ENCODE results near the gene HOXC5. TPM values are rescaled to one million over a fixed set of nuclear protein-coding genes. Genes with fewer than 3 reads are reported as not detected.
A peak's percentile ranks its signal among the peaks of the same experiment; 100 is the strongest.
"Not testable (repeated sequence)": the region's sequence is repeated elsewhere in the genome, so short reads cannot be mapped to it uniquely, and the experiment has no call there.

The HOXC5 gene
- total RNA-seq, 2 donors from 2014 or later = not detected

DNA sequence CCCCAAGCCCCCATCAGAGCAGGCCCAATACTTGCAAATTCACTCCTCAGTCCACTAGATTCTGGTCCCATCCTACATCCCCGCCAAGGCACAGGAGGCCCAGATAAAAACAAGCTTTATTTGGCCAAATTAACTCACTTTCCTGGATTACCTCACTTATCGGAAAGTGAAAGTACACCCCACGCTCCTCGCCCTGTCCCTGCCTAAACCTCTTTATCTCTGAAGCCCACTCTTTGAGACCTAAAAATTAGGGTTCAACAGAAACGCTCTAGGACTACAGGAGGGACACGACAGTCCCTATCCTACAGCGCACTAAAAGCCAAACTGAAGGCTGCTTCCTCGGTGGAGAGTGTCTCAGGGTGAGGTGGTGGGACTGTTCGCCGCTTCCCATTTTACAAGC lies 45.0 kb downstream of the HOXC5 start:
- ATAC-seq; intact Hi-C loops (cut with DNase I, micrococcal nuclease); DNase-seq: not testable (repeated sequence)

DNA sequence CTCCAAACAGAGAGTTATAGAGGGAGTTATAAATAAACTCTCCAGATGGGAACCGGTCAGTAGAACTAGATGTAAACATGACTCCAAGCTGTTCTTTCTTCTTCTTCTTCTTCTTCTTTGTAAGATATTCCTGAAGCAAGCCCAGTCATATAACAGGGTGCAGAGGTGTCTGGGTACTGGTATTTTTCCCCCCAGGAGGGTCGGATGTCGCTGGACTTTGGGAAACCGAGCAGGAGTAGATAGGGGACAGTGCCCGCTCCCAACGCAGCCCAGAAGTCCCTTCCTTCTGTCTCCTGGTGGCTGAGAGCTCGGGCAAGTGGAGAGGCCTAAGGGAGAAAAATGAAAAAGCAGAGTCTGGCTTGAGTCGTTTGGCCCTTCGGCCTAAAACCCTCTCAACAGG lies 46.3 kb downstream of the HOXC5 start:
- DNase-seq; ATAC-seq; intact Hi-C loops (cut with DNase I, micrococcal nuclease): not testable (repeated sequence)

DNA sequence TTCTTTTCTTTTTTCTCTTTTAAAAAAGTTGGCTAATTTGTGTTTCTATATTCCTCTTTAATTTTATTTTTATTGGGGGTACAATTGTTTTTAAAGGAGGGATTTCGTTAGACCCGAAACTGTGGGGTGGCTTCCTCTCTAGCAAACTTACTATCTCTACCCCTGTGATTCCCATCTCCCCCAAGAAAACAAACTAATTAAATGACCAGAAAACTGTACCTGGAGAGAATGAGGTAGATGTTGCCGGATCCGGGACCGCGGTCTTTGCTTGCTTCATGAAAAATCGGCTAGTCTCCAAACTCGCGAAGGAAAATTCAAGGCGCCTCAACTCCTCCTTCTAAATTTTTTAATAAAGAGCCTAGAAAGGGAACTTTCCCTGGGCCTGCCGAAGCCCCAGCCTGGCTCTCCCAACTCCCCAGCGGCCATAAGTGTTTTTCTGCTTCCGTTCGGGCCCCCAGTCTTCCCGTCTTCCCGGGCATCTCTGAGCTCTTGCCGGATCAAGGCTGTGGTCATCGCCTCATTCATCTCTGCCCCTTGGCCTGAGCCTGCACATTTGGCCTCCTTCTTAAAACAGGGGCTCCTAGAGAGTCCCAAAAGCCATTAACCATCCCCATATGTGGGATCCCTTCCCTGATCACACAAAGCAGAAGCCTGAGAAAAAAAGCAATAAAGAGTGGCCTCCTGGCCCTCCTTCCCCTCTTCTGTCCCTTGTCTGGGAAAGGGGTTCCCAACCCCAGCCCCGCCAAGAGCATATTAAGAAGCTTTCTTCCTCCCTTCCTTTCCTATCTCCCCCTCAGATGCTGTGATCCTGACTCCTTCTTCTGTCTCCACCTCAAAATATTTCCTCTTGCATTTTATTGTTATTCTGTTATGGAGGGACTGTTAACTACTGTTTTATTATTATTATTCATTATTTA lies 47.4 kb downstream of the HOXC5 start:
- intact Hi-C loops (cut with DNase I, micrococcal nuclease); ATAC-seq; DNase-seq: not testable (repeated sequence)

DNA sequence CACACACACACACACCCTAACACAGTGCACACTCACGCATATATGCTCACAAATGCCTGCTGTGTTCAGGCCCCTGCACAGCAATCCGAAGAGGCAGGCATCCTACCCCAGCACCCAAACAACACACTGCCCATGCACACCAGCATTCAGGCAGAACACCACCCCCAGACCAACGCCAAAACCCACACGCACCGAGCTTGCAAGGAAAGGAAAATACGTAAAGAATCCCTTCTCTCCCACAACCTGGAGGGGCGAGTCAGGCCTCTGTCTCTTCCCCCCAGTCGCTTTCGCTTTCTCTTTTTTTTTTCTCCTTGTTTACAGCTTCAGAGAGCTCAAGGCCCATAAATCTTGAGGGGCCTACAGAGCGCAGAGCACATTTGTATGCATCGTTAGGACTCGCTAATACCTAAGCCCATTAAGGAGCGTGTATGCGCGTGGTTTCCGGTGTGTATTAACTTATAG lies 48.2 kb downstream of the HOXC5 start:
- ATAC-seq; DNase-seq; intact Hi-C loops (cut with DNase I, micrococcal nuclease): not testable (repeated sequence)

DNA sequence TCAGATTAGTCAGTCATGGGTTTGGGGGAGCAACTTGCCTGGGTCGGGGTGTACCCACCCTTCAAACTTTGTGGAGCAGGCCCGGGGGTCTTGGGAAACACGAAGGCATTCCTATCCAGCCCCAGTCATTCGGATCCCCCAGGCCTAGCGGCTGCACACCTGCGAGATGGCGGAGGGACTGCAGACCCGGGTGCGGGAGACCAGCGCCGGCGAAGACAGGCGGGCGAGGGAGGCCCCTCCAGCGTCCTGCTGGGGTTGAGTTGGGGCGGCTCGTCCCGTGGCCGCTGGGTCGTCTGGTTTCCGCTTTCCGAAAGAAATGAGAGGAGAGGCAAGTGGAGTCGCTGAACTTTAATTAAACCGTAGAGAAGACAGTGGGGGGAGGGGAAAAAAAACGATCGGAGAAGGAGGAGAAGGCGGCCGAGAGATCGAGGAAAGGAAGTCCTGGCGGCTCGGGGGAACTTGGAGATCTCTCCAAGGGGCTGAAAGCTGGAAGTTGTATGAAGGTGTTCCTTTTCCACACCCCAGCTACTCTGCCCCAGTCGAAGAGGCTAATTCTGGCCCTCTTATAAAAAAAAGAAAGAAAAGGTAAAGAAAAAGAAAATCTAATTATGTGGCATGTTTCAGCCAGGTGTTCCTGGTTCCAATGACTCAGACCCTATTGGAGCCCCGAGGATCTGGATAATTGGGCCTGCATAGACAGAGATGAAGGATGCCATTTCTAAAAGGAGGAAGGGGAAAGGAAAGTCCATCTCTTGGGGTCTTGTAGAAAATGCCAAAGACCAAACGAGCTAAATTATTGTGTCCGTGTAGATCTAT lies 48.9 kb downstream of the HOXC5 start:
- DNase-seq = peak in 1 of 2 donors; percentile 9
- intact Hi-C loops (cut with DNase I, micrococcal nuclease); ATAC-seq: not testable (repeated sequence)

DNA sequence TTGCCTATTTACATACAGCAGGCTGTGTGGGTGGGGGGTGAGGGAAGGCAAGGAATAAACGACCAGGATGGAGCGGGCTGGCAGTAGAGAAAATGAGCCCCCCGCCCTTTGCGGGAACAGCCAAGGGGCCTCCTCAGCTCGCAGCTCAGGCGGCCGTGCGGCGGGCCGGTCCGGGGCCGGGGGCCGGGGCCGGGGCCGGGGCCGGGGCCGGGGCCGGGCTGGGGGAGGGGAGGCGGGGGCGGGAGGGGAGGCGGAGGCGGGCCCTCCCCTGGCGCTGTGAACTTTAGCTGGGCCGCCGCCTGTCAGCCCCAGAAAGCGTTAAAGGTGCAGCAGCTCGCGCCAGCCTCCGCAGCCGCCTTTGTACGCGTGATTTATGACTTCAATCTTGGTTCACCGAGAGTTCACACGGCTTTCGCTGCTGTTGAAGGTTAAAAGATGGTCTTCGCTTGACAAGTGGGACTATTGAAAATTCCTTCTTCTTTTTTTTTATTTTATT lies 49.6 kb downstream of the HOXC5 start:
- intact Hi-C loops (cut with DNase I, micrococcal nuclease) = no loop called here
- DNase-seq (peak; percentile 30 to 48), ATAC-seq (no peak)

Small RNA genes within 50 kb of the gene (microRNA-seq; reads per million reads assigned to microRNA genes)
- gene MIR196A2 = 845 to 2,120 reads per million in 2 donors
- gene MIR615 = 1.6 to 12.2 reads per million in 2 donors

Other genes with a start within 250 kb of the HOXC5 start
- gene HOXC13, start 94.2 kb upstream of the HOXC5 start, total RNA-seq = not detected
- gene HOXC12, start 78.1 kb upstream of the HOXC5 start, total RNA-seq = not detected
- not detected for gene HOXC11, start 59.9 kb upstream of the HOXC5 start, total RNA-seq
- gene HOTAIR, start 58.1 kb upstream of the HOXC5 start, total RNA-seq = not detected
- gene HOXC10, start 47.9 kb upstream of the HOXC5 start, total RNA-seq = not detected
- gene HOXC9, start 32.9 kb upstream of the HOXC5 start, total RNA-seq = not detected
- gene HOXC8, start 24.1 kb upstream of the HOXC5 start, total RNA-seq = not detected
- not detected for gene HOXC6, start 4.6 kb upstream of the HOXC5 start, total RNA-seq
- gene HOXC4, start 20.8 kb downstream of the HOXC5 start, total RNA-seq = under 1 TPM in 1 of 2 donors, not detected in 1; 0.18 TPM
- gene SMUG1, start 155.9 kb downstream of the HOXC5 start, total RNA-seq = 10 to 100 TPM; 28.0 to 31.4 TPM
- 10 to 100 TPM; 40.9 to 42.0 TPM for gene CBX5, start 247.1 kb downstream of the HOXC5 start, total RNA-seq
- 100 to 1,000 TPM; 503 to 718 TPM for gene HNRNPA1, start 247.7 kb downstream of the HOXC5 start, total RNA-seq